Uterus (tissue), 4 donors: ENCODE measurements around the gene UBAP1L. TPM values are rescaled to one million over a fixed set of nuclear protein-coding genes. Genes with fewer than 3 reads are reported as not detected.

Experiments
- DNase-seq, 2 donors: peaks; one replicate each; pipeline ENCODE4 v3.0.0-alpha.2; 2019 to 2020
- H3K27ac ChIP-seq, 2 donors: fragments of 200-600 bp; sonication (generic); 1 replicate in 1 of 2; 2 replicates in 1 of 2; pipeline ENCODE4 v1.5.1; 2016 to 2018
- H3K27me3 ChIP-seq, 2 donors: fragments of 200-600 bp; sonication (generic); one replicate each; pipeline ENCODE4 v1.5.1; 2018 to 2019; ENCODE audit warnings: control low read depth in 1 of 2
- H3K36me3 ChIP-seq, 2 donors: fragments of 200-600 bp; sonication (generic); one replicate each; pipeline ENCODE4 v1.5.1; 2019; ENCODE audit warnings: control low read depth in 1 of 2
- H3K4me1 ChIP-seq, 2 donors: fragments of 200-600 bp; sonication (generic); one replicate each; pipeline ENCODE4 v1.5.1; 2018 to 2019; ENCODE audit warnings: control low read depth in 1 of 2
- H3K4me3 ChIP-seq, 2 donors: fragments of 200-600 bp; sonication (generic); 1 replicate in 1 of 2; 2 replicates in 1 of 2; pipeline ENCODE4 v1.5.1; 2018 to 2019; ENCODE audit warnings: mild to moderate bottlenecking in 1 of 2
- H3K9me3 ChIP-seq, 2 donors: fragments of 200-600 bp; sonication (generic); one replicate each; pipeline ENCODE4 v1.5.1; 2019; ENCODE audit warnings: control low read depth in 1 of 2
- POLR2A ChIP-seq, 2 donors: fragments of 450-650 bp; IDR thresholded peaks; one replicate each; pipeline ENCODE4 v1.6.1; 2016; ENCODE audit warnings: antibody characterized with exemption in 2 of 2, mild to moderate bottlenecking in 1 of 2, moderate library complexity in 1 of 2
- intact Hi-C: fragments of 100-400 bp; cut with DNase I; formaldehyde crosslinking; loops from one replicate; pipeline ENCODE4 v1.15.1; 2023; ENCODE audit warnings: low total_unique reads
- total RNA-seq, 4 donors: library from RNA; depleted of rRNA in 3 of 4; stranded (reverse); fragments of >200 nt in 3 of 4; gene quantifications; one replicate each; pipeline versions ENCODE4 v1.1.0 to v1.2.4, GENCODE V29; 2014 to 2023
- TF ChIP-seq, protein P1 (sequence below), 4 experiments: fragments of 200-600 bp in 2 of 4; fragments of 450-650 bp in 2 of 4; sonication (generic) in 2 of 4; IDR thresholded peaks; one replicate each; pipeline ENCODE4 v1.5.1; 2016 to 2019; ENCODE audit warnings: antibody characterized with exemption in 4 of 4, mild to moderate bottlenecking in 2 of 4, moderate library complexity in 1 of 4
- donor health status: DM: yes; HTN: yes; CAD: no.

Gene UBAP1L
- total RNA-seq, 4 donors from 2014 or later: 0.77 to 16.0 (median 3.8) TPM

DNA sequence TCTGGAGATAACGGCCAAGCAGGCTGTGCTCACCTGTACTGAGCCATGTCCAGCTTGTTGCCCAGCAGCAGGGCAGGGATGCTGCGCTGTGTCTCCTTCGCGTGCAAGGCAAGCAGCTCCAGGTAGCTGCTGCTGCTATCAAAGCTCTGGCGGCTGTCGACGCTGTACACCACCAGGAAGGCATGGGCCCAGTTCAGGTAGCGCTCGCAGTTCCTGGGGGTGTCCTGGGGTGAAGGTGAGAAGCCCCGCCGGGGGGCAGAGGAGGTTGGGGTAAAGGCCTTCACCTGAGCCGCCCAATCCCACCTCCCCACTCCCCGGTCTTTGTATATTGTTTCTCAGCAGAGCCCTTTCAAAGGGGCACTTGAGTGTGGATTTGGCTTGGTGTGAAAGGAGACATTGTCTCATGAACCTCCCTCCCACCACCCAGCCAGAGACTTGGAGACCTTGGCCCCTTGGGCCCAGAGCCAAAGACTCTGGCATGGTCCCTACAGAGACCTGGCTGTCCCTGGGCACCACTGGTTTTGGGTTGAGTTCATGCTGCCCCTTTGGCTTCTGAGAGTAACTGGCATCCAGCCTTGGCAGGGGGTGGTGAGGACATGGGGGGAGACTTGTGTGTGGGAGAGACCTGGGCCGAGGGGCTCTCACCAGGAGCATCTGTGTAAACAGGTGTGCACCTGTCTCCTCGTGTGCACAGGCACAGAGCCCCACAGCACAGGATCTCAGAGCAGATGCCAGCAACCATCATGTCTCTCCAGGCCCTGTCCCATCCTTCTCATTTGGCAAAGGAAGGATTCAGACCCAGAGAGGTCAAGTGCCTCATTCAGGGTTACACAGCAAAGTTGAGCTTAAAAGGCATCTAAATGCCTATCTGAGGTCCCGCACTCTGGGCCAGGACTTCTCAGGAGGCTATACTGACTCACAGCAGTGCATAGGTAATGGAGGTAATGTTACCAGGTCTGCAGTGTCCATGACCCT is 56.3 kb downstream of the UBAP1L start:
- H3K4me1 ChIP-seq: peaks cover 3 to 11% of the 10 kb centered on the region in 2 donors
- H3K27ac ChIP-seq: peak overlapping the region; percentile 29 to 98
- H3K4me3 ChIP-seq: no peak overlapping the region
- H3K36me3 ChIP-seq: no peaks in the 10 kb centered on the region
- TF ChIP-seq, protein P1, sequence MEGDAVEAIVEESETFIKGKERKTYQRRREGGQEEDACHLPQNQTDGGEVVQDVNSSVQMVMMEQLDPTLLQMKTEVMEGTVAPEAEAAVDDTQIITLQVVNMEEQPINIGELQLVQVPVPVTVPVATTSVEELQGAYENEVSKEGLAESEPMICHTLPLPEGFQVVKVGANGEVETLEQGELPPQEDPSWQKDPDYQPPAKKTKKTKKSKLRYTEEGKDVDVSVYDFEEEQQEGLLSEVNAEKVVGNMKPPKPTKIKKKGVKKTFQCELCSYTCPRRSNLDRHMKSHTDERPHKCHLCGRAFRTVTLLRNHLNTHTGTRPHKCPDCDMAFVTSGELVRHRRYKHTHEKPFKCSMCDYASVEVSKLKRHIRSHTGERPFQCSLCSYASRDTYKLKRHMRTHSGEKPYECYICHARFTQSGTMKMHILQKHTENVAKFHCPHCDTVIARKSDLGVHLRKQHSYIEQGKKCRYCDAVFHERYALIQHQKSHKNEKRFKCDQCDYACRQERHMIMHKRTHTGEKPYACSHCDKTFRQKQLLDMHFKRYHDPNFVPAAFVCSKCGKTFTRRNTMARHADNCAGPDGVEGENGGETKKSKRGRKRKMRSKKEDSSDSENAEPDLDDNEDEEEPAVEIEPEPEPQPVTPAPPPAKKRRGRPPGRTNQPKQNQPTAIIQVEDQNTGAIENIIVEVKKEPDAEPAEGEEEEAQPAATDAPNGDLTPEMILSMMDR (IDR thresholded peaks at IDR 0.05): no peak
- TF ChIP-seq POLR2A (IDR thresholded peaks at IDR 0.05): no peak
- no peaks in the 10 kb centered on the region for H3K9me3 ChIP-seq
- intact Hi-C loops: no loop called here
- H3K27me3 ChIP-seq: no peaks in the 10 kb centered on the region
- no peak for DNase-seq

DNA sequence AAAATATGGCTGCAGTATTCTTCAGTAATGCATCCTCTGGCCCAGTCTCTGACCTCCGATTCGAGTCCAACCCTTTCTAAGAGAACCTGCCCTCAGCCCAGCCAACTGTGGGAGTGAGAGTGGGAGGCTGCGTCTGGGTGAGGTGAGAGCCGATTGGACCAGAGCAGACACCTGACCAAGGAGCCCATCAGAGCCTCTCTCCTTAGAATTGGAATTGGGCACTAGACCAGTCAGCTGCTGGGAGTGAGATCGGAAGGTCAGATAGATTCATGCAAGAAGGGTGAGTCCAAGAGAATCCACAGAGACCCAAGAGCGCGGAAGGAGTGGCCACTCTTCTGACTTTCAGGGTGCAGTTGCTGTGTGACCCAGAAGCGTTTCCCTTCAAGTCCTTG is 57.5 kb downstream of the UBAP1L start:
- Histone ChIP-seq H3K4me3 (no peak overlapping the region), H3K4me1 (peaks cover 3 to 11% of the 10 kb centered on the region in 2 donors), H3K27ac (peak overlapping the region in 1 of 2 donors; percentile 67), H3K9me3 (no peaks in the 10 kb centered on the region), H3K27me3 (no peaks in the 10 kb centered on the region), H3K36me3 (no peaks in the 10 kb centered on the region)
- intact Hi-C loops: no loop called here
- no peak for DNase-seq
- TF ChIP-seq POLR2A (IDR thresholded peaks at IDR 0.05): no peak
- TF ChIP-seq, protein P1 (IDR thresholded peaks at IDR 0.05): no peak

DNA sequence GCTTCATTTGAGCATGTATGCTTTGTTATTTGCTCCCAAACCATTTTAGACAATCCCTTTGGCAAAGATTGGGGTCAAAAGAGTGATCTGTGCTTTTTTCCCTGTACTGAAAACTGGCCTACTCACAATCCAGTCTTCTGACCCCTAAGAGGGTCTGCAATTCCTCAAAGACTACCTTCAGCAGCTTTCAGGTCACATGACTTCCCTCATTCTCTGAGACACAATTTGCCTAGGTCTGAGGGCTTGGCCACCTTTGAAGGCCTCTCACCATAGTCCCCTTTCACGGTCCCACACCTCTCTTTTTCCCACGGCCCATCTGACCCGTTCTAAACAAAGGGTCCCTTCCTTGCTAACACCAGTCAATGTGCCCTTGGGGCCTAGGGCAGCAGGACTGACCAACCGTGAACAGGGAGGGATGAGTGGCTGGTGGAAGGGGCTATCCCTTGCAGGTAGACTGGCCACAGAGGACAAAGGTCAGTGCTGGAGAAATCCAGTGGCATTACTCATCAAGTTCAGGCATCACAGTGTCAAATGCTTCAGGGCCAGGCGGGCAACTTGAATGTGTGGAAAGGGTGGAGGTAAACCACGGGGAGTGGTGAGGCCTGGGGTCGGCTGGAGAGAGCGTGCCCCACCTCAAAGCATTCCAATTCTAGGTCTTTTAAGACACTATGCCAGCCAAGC is 58.0 kb downstream of the UBAP1L start:
- TF ChIP-seq, protein P1 (IDR thresholded peaks at IDR 0.05): no peak
- no peak for TF ChIP-seq POLR2A (IDR thresholded peaks at IDR 0.05)
- H3K4me3 ChIP-seq: no peak overlapping the region
- H3K36me3 ChIP-seq: no peaks in the 10 kb centered on the region
- intact Hi-C loops: no loop called here
- peak overlapping the region in 1 of 2 donors; percentile 67 for H3K27ac ChIP-seq
- H3K9me3 ChIP-seq: no peaks in the 10 kb centered on the region
- no peak for DNase-seq
- H3K4me1 ChIP-seq: peaks cover 3 to 11% of the 10 kb centered on the region in 2 donors
- no peaks in the 10 kb centered on the region for H3K27me3 ChIP-seq

DNA sequence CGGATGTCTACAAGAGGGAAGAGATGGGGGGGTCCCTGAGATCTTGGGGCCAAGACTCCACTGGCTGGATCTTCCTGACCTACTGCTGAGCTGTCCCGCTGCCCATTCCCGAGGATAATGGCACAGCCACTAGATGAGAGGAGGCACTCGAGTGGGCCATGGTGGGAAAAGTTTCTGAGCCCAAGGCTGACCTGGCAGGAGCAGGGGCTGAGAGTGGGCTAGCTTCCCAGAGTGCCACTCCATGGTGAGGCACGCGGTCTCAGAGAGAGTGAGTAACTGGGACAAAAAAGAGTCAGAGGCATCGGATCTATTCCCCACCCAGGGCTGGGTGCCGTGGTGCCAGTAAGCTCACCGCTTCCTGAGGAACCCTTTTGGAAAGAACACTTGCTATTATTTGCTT is 58.9 kb downstream of the UBAP1L start:
- Histone ChIP-seq H3K4me3 (no peak overlapping the region), H3K27ac (peak overlapping the region; percentile 65 to 67), H3K27me3 (no peaks in the 10 kb centered on the region), H3K36me3 (no peaks in the 10 kb centered on the region), H3K9me3 (no peaks in the 10 kb centered on the region), H3K4me1 (peaks cover 3 to 11% of the 10 kb centered on the region in 2 donors)
- intact Hi-C loops: no loop called here
- TF ChIP-seq, protein P1 (IDR thresholded peaks at IDR 0.05): no peak
- TF ChIP-seq POLR2A (IDR thresholded peaks at IDR 0.05): no peak
- no peak for DNase-seq
